ENCODE data around the gene CDC42EP4. TPM values are rescaled to one million over a fixed set of nuclear protein-coding genes. Genes with fewer than 3 reads are reported as not detected.
"Not testable (repeated sequence)": the region's sequence is repeated elsewhere in the genome, so short reads cannot be mapped to it uniquely, and the experiment has no call there.

Gene CDC42EP4
- polyA plus RNA-seq, 1 donor: 39.3 TPM

- no peak for DNase-seq
Observed at GRCh38 chr17:73323409-73324159, 11.8 kb upstream of the CDC42EP4 start.

GRCh38 chr17:73320601-73321264, 8.9 kb upstream of the CDC42EP4 start:
- DNase-seq: no peak

- no peak for DNase-seq
Observed at GRCh38 chr17:73319766-73320165, 8.0 kb upstream of the CDC42EP4 start.

GRCh38 chr17:73318836-73319235, 7.0 kb upstream of the CDC42EP4 start:
- DNase-seq: no peak

GRCh38 chr17:73318427-73318813, 6.6 kb upstream of the CDC42EP4 start:
- no peak for DNase-seq

- DNase-seq: no peak
Observed at GRCh38 chr17:73317513-73318426, 6.0 kb upstream of the CDC42EP4 start.

- no peak for DNase-seq
Observed at GRCh38 chr17:73316919-73317505, 5.2 kb upstream of the CDC42EP4 start.

GRCh38 chr17:73315471-73315870, 3.7 kb upstream of the CDC42EP4 start:
- DNase-seq: no peak

- no peak for DNase-seq
Observed at GRCh38 chr17:73313526-73314127, 1.8 kb upstream of the CDC42EP4 start.

GRCh38 chr17:73312887-73313286, 1.1 kb upstream of the CDC42EP4 start:
- not testable (repeated sequence) for DNase-seq

GRCh38 chr17:73311428-73311780, 397 bp downstream of the CDC42EP4 start:
- DNase-seq: no peak

GRCh38 chr17:73309727-73310596, 1.8 kb downstream of the CDC42EP4 start:
- no peak for DNase-seq

GRCh38 chr17:73308959-73309358, 2.8 kb downstream of the CDC42EP4 start:
- DNase-seq: not testable (repeated sequence)

GRCh38 chr17:73308017-73308823, 3.6 kb downstream of the CDC42EP4 start:
- no peak for DNase-seq

GRCh38 chr17:73307130-73307529, 4.7 kb downstream of the CDC42EP4 start:
- DNase-seq: no peak

GRCh38 chr17:73305845-73306836, 5.7 kb downstream of the CDC42EP4 start:
- DNase-seq: no peak

GRCh38 chr17:73304971-73305812, 6.6 kb downstream of the CDC42EP4 start:
- no peak for DNase-seq

- DNase-seq: no peak
Observed at GRCh38 chr17:73304438-73304837, 7.4 kb downstream of the CDC42EP4 start.
